Measurements from ENCODE around the gene STRBP. TPM values are rescaled to one million over a fixed set of nuclear protein-coding genes. Genes with fewer than 3 reads are reported as not detected.

Gene STRBP
- total and polyA plus RNA-seq, 2 of the 4 experiments (the other 2 are of a cell fraction), result 2.1 to 2.5 TPM

DNA sequence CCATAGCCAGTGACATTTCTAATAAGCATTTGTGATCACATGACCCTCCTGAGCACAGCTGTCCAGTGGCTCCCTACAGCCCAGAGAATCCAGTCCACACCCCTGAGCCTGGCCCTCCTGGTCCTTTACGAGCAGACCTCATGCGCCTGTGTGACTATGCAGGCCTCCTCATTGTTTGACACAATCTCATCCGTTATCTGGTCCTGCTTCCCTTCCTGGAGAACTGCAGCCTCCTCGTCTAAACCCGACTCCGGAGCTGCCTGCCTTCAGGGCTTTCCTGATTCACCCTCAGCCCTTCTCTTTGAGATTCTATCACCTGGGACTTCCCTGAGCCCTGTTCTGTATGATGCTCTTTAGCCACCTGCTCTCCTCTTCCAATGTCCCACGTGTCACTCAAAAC lies 155.2 kb downstream of the STRBP start:
- peaks cover 6% of the 10 kb centered on the region; the same call in 1 of the 2 replicates for H3K9me1 ChIP-seq (ENCODE audit: insufficient read depth, low read length)
- no peak overlapping the region for H4K8ac ChIP-seq (ENCODE audit: low read depth in 2 of 2, low read length in 2 of 2)
- no peak overlapping the region for H3K27ac ChIP-seq (ENCODE audit: insufficient read depth, low read length)
- ATAC-seq (ENCODE audit: low read depth) (no peak), DNase-seq (no peak)
- H3K4me1 ChIP-seq (ENCODE audit: control insufficient read depth, insufficient read depth, low read length), result no peaks in the 10 kb centered on the region
- no peak overlapping the region for H3K56ac ChIP-seq (ENCODE audit: extremely low read depth, insufficient read depth, low read length)
- H3K23ac ChIP-seq (ENCODE audit: low read depth, low read length), result no peak overlapping the region
- H3K4me3 ChIP-seq (ENCODE audit: insufficient read depth, low read depth, low read length), result no peak overlapping the region
- H2BK15ac ChIP-seq (ENCODE audit: low read depth, low read length), result no peak overlapping the region
- CTCF ChIA-PET, result no interaction called here
- H2BK120ac ChIP-seq (ENCODE audit: low read depth, low read length), result no peak overlapping the region
- TF ChIP-seq MAZ (IDR thresholded peaks at IDR 0.05; ENCODE audit: borderline replicate concordance, low read depth, low read length), result no peak
- TF ChIP-seq MXI1 (IDR thresholded peaks at IDR 0.05; ENCODE audit: borderline replicate concordance, low read depth, low read length), result no peak
- no peak for TF ChIP-seq RFX5 (IDR thresholded peaks at IDR 0.05; ENCODE audit: low read depth, low read length)
- TF ChIP-seq CHD1 (IDR thresholded peaks at IDR 0.05; ENCODE audit: low read depth, low read length), result no peak
- no peak for TF ChIP-seq BHLHE40 (IDR thresholded peaks at IDR 0.05; ENCODE audit: low read depth, low read length)
- no peak for TF ChIP-seq NFE2L2 (IDR thresholded peaks at IDR 0.05; ENCODE audit: low read depth, low read length)
- no peak overlapping the region for H2BK5ac ChIP-seq (ENCODE audit: low read depth, low read length, poor library complexity, severe bottlenecking)
- H3K79me1 ChIP-seq (ENCODE audit: low read depth in 1 of 2, low read length in 2 of 2), result no peaks in the 10 kb centered on the region
- no peak overlapping the region for H3K9ac ChIP-seq (ENCODE audit: low read depth, low read length)
- dilution Hi-C loops (cut with HindIII; ENCODE audit: low sequenced_read_pairs, unreplicated experiment), result no loop called here
- BruUV-seq (replicated peaks), result no TSS peak
- intact Hi-C loops (cut with micrococcal nuclease), result no loop called here
- no peaks in the 10 kb centered on the region for H4K20me1 ChIP-seq (ENCODE audit: insufficient read depth, low read length)
- in situ Hi-C loops (cut with MboI; ENCODE audit: low sequenced_read_pairs), result no loop called here
- H3K36me3 ChIP-seq (ENCODE audit: control insufficient read depth, insufficient read depth, low read length), result peaks cover 17% of the 10 kb centered on the region
- H3K4ac ChIP-seq (ENCODE audit: low read depth, low read length), result no peak overlapping the region
- no peak overlapping the region for H2AK5ac ChIP-seq (ENCODE audit: low read depth, low read length)
- 84% methylated on average over 6 of the region's 7 CpGs; no CpG with 5 or more reads in 1 of the 2 experiments for WGBS, 2 experiments (ENCODE audit: extremely low coverage in 2 of 2, insufficient read length in 1 of 2)
- no peak overlapping the region for H3K4me2 ChIP-seq (ENCODE audit: low read depth, low read length)
- H3K27me3 ChIP-seq (ENCODE audit: control insufficient read depth, insufficient read depth, low read length), result no peaks in the 10 kb centered on the region
- H2BK20ac ChIP-seq (ENCODE audit: low read depth, low read length), result no peak overlapping the region
- no peak overlapping the region for H2AK9ac ChIP-seq (replicated peaks; ENCODE audit: low read depth, low read length, poor library complexity)
- H3K9me3 ChIP-seq (ENCODE audit: control insufficient read depth, insufficient read depth, low read length), result no peaks in the 10 kb centered on the region
- no peak overlapping the region for H4K91ac ChIP-seq (ENCODE audit: insufficient read depth, low read depth, low read length)
- no peak overlapping the region for H4K5ac ChIP-seq (ENCODE audit: low read depth, low read length)
- POLR2A ChIA-PET (ENCODE audit: unreplicated experiment), result no interaction called here
- H3K18ac ChIP-seq (ENCODE audit: low read depth, low read length), result no peak overlapping the region
- H3K14ac ChIP-seq (replicated peaks; ENCODE audit: low read depth, low read length), result no peak overlapping the region
- no peak overlapping the region for H2AFZ ChIP-seq (replicated peaks; ENCODE audit: low read length, poor library complexity)

Data from IMR-90 (cell line).